ENCODE results near the gene SLC7A7. TPM values are rescaled to one million over a fixed set of nuclear protein-coding genes. Genes with fewer than 3 reads are reported as not detected.

SLC7A7 gene
- total and polyA plus RNA-seq, 2 experiments from 2014 or later = 3.6 to 4.1 TPM

DNA sequence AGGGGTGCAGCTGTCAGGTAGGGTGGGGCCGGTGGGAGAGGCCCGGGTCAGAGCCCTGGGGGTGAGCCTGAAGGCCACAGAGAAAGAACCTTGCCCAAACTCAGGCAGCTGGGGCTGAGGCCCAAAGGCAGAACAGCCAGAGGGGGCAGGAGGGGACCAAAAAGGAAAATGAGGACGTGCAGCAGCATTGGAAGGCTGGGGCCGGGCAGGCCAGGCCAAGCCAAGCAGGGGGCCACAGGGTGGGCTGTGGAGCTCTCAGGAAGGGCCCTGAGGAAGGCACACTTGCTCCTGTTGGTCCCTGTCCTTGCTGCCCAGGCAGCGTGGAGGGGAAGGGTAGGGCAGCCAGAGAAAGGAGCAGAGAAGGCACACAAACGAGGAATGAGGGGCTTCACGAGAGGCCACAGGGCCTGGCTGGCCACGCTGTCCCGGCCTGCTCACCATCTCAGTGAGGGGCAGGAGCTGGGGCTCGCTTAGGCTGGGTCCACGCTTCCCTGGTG is 31.6 kb upstream of the SLC7A7 start:
- no peak overlapping the region for H3K4me3 Mint-ChIP-seq
- no peak for ATAC-seq
- Histone ChIP-seq H3K4me2 (no peak overlapping the region), H3K79me2 (replicated peaks; ENCODE audit: insufficient read depth) (no peaks in the 10 kb centered on the region), H3K36me3 (ENCODE audit: insufficient read depth) (no peaks in the 10 kb centered on the region; the same call in 1 of the 2 replicates), H4K20me1 (replicated peaks; ENCODE audit: insufficient read depth) (no peaks in the 10 kb centered on the region), H3K9me2 (ENCODE audit: insufficient read depth) (no peaks in the 10 kb centered on the region), H3K4me3 (no peak overlapping the region), H2AFZ (no peak overlapping the region), H3K27me3 (ENCODE audit: insufficient read depth) (no peaks in the 10 kb centered on the region), H3K4me1 (ENCODE audit: insufficient read depth) (peaks cover 19% of the 10 kb centered on the region), H3K27ac (ENCODE audit: low read depth) (no peak overlapping the region), H3F3A (replicated peaks; ENCODE audit: low read depth) (peaks cover 14% of the 10 kb centered on the region)
- H3K4me1 Mint-ChIP-seq = peaks cover 25% of the 10 kb centered on the region
- DNase-seq (ENCODE audit: low spot score) = no peak
- no peak overlapping the region for H3K27ac Mint-ChIP-seq
- H3K36me3 Mint-ChIP-seq (ENCODE audit: low read depth) = peaks cover 44% of the 10 kb centered on the region
- TF ChIP-seq STAT1 (IDR thresholded peaks at IDR 0.05; ENCODE audit: unreplicated experiment) (no peak), EZH2 (IDR thresholded peaks at IDR 0.05; ENCODE audit: low read depth, unreplicated experiment) (no peak), POLR2AphosphoS5 (IDR thresholded peaks at IDR 0.05; ENCODE audit: low read depth) (no peak), EZH2phosphoT487 (IDR thresholded peaks at IDR 0.05; ENCODE audit: unreplicated experiment) (no peak), NANOG (IDR thresholded peaks at IDR 0.05; ENCODE audit: borderline replicate concordance) (no peak), JUNB (IDR thresholded peaks at IDR 0.05; ENCODE audit: unreplicated experiment) (no peak), ZNF114 (CRISPR knock-in tag; IDR thresholded peaks at IDR 0.05) (no peak)
- TF ChIP-seq, protein P1, sequence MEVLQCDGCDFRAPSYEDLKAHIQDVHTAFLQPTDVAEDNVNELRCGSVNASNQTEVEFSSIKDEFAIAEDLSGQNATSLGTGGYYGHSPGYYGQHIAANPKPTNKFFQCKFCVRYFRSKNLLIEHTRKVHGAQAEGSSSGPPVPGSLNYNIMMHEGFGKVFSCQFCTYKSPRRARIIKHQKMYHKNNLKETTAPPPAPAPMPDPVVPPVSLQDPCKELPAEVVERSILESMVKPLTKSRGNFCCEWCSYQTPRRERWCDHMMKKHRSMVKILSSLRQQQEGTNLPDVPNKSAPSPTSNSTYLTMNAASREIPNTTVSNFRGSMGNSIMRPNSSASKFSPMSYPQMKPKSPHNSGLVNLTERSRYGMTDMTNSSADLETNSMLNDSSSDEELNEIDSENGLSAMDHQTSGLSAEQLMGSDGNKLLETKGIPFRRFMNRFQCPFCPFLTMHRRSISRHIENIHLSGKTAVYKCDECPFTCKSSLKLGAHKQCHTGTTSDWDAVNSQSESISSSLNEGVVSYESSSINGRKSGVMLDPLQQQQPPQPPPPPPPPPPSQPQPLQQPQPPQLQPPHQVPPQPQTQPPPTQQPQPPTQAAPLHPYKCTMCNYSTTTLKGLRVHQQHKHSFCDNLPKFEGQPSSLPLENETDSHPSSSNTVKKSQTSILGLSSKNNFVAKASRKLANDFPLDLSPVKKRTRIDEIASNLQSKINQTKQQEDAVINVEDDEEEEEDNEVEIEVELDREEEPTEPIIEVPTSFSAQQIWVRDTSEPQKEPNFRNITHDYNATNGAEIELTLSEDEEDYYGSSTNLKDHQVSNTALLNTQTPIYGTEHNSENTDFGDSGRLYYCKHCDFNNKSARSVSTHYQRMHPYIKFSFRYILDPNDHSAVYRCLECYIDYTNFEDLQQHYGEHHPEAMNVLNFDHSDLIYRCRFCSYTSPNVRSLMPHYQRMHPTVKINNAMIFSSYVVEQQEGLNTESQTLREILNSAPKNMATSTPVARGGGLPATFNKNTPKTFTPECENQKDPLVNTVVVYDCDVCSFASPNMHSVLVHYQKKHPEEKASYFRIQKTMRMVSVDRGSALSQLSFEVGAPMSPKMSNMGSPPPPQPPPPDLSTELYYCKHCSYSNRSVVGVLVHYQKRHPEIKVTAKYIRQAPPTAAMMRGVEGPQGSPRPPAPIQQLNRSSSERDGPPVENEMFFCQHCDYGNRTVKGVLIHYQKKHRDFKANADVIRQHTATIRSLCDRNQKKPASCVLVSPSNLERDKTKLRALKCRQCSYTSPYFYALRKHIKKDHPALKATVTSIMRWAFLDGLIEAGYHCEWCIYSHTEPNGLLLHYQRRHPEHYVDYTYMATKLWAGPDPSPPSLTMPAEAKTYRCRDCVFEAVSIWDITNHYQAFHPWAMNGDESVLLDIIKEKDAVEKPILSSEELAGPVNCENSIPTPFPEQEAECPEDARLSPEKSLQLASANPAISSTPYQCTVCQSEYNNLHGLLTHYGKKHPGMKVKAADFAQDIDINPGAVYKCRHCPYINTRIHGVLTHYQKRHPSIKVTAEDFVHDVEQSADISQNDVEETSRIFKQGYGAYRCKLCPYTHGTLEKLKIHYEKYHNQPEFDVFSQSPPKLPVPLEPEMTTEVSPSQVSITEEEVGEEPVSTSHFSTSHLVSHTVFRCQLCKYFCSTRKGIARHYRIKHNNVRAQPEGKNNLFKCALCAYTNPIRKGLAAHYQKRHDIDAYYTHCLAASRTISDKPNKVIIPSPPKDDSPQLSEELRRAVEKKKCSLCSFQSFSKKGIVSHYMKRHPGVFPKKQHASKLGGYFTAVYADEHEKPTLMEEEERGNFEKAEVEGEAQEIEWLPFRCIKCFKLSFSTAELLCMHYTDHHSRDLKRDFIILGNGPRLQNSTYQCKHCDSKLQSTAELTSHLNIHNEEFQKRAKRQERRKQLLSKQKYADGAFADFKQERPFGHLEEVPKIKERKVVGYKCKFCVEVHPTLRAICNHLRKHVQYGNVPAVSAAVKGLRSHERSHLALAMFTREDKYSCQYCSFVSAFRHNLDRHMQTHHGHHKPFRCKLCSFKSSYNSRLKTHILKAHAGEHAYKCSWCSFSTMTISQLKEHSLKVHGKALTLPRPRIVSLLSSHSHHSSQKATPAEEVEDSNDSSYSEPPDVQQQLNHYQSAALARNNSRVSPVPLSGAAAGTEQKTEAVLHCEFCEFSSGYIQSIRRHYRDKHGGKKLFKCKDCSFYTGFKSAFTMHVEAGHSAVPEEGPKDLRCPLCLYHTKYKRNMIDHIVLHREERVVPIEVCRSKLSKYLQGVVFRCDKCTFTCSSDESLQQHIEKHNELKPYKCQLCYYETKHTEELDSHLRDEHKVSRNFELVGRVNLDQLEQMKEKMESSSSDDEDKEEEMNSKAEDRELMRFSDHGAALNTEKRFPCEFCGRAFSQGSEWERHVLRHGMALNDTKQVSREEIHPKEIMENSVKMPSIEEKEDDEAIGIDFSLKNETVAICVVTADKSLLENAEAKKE (CRISPR knock-in tag; IDR thresholded peaks at IDR 0.05) = no peak
- TF ChIP-seq, protein P2, sequence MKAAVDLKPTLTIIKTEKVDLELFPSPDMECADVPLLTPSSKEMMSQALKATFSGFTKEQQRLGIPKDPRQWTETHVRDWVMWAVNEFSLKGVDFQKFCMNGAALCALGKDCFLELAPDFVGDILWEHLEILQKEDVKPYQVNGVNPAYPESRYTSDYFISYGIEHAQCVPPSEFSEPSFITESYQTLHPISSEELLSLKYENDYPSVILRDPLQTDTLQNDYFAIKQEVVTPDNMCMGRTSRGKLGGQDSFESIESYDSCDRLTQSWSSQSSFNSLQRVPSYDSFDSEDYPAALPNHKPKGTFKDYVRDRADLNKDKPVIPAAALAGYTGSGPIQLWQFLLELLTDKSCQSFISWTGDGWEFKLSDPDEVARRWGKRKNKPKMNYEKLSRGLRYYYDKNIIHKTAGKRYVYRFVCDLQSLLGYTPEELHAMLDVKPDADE (IDR thresholded peaks at IDR 0.05) = no peak
- TF ChIP-seq, protein P3, sequence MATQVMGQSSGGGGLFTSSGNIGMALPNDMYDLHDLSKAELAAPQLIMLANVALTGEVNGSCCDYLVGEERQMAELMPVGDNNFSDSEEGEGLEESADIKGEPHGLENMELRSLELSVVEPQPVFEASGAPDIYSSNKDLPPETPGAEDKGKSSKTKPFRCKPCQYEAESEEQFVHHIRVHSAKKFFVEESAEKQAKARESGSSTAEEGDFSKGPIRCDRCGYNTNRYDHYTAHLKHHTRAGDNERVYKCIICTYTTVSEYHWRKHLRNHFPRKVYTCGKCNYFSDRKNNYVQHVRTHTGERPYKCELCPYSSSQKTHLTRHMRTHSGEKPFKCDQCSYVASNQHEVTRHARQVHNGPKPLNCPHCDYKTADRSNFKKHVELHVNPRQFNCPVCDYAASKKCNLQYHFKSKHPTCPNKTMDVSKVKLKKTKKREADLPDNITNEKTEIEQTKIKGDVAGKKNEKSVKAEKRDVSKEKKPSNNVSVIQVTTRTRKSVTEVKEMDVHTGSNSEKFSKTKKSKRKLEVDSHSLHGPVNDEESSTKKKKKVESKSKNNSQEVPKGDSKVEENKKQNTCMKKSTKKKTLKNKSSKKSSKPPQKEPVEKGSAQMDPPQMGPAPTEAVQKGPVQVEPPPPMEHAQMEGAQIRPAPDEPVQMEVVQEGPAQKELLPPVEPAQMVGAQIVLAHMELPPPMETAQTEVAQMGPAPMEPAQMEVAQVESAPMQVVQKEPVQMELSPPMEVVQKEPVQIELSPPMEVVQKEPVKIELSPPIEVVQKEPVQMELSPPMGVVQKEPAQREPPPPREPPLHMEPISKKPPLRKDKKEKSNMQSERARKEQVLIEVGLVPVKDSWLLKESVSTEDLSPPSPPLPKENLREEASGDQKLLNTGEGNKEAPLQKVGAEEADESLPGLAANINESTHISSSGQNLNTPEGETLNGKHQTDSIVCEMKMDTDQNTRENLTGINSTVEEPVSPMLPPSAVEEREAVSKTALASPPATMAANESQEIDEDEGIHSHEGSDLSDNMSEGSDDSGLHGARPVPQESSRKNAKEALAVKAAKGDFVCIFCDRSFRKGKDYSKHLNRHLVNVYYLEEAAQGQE (IDR thresholded peaks at IDR 0.05; ENCODE audit: unreplicated experiment) = no peak
- H3K9me3 Mint-ChIP-seq = no peaks in the 10 kb centered on the region
- peaks cover 10% of the 10 kb centered on the region for H3K27me3 Mint-ChIP-seq (ENCODE audit: insufficient read depth, low read depth, poor library complexity)
